IMR-90 (cell line): ENCODE results near the gene PRKCA. TPM values are rescaled to one million over a fixed set of nuclear protein-coding genes. Genes with fewer than 3 reads are reported as not detected.

Source experiments
- ATAC-seq: fragments of 200-7000 bp; cut with Tn5 transposase; 2 replicates; pipeline ENCODE4 v1.9.1; 2020; ENCODE audit warnings: low read depth, mild to moderate bottlenecking, moderate library complexity
- BruUV-seq: library from RNA; stranded (reverse); fragments of 400-500 nt; replicated peaks from 2 replicates; lab custom pipeline; 2021; lab: Mats Ljungman, UMichigan
- CTCF ChIA-PET: fragments of 300-600 bp; formaldehyde crosslinking; extraction: SDS; loops from one replicate; lab custom pipeline; 2021; ENCODE audit warnings: antibody characterized with exemption; lab: Yijun Ruan, JAX
- POLR2A ChIA-PET: fragments of 300-600 bp; sonication (Branson Sonifier 250); formaldehyde crosslinking; loops from one replicate; lab custom pipeline; 2022; ENCODE audit warnings: antibody characterized with exemption; ENCODE audit not compliant: unreplicated experiment; lab: Charles Lee
- DNase-seq: peaks from one replicate; pipeline ENCODE4 v3.0.0; 2013
- H2AFZ ChIP-seq: replicated peaks from 2 replicates; pipeline ENCODE3; 2013; ENCODE audit warnings: low read length, mild to moderate bottlenecking; ENCODE audit not compliant: poor library complexity
- H2AK5ac ChIP-seq: 2 replicates; pipeline ENCODE4 v1.6.1; 2013; ENCODE audit warnings: low read depth, low read length, inconsistent platforms
- H2AK9ac ChIP-seq: replicated peaks from 2 replicates; pipeline ENCODE3; 2013; ENCODE audit warnings: mild to moderate bottlenecking, low read depth, low read length, moderate library complexity; ENCODE audit not compliant: poor library complexity
- H2BK120ac ChIP-seq: 2 replicates; pipeline ENCODE4 v1.6.1; 2013; ENCODE audit warnings: low read depth, low read length, inconsistent platforms
- H2BK15ac ChIP-seq: 3 replicates; pipeline ENCODE4 v1.6.1; 2013; ENCODE audit warnings: low read depth, low read length, inconsistent platforms
- H2BK20ac ChIP-seq: 2 replicates; pipeline ENCODE4 v1.6.1; 2013; ENCODE audit warnings: low read depth, mild to moderate bottlenecking, inconsistent platforms, low read length, moderate library complexity
- H2BK5ac ChIP-seq: 2 replicates; pipeline ENCODE4 v1.6.1; 2013; ENCODE audit warnings: mild to moderate bottlenecking, low read depth, low read length, inconsistent platforms; ENCODE audit not compliant: poor library complexity, severe bottlenecking
- H3K14ac ChIP-seq: replicated peaks from 2 replicates; pipeline ENCODE4 v1.6.1; 2013; ENCODE audit warnings: low read depth, low read length, inconsistent platforms
- H3K18ac ChIP-seq: 2 replicates; pipeline ENCODE4 v1.6.1; 2013; ENCODE audit warnings: low read depth, low read length, control low read depth
- H3K23ac ChIP-seq: 2 replicates; pipeline ENCODE4 v1.6.1; 2013; ENCODE audit warnings: low read depth, low read length, inconsistent platforms
- H3K27ac ChIP-seq: 2 replicates; pipeline ENCODE4 v1.5.1; 2013; ENCODE audit warnings: mild to moderate bottlenecking, control low read depth, low read length; ENCODE audit not compliant: insufficient read depth
- H3K27me3 ChIP-seq: 2 replicates; pipeline ENCODE4 v1.6.1; 2013; ENCODE audit warnings: low read length; ENCODE audit not compliant: control insufficient read depth, insufficient read depth
- H3K36me3 ChIP-seq: 2 replicates; pipeline ENCODE4 v1.6.1; 2013; ENCODE audit warnings: low read length, mixed read lengths; ENCODE audit not compliant: control insufficient read depth, insufficient read depth
- H3K4ac ChIP-seq: 2 replicates; pipeline ENCODE4 v1.6.1; 2013; ENCODE audit warnings: low read depth, low read length, inconsistent platforms
- H3K4me1 ChIP-seq: 2 replicates; pipeline ENCODE4 v1.6.1; 2013; ENCODE audit warnings: low read length, mixed read lengths; ENCODE audit not compliant: control insufficient read depth, insufficient read depth
- H3K4me2 ChIP-seq: 2 replicates; pipeline ENCODE4 v1.6.1; 2013; ENCODE audit warnings: low read depth, mild to moderate bottlenecking, control low read depth, low read length, moderate library complexity
- H3K4me3 ChIP-seq: 2 replicates; pipeline ENCODE4 v1.5.1; 2013; ENCODE audit warnings: low read depth, mild to moderate bottlenecking, control low read depth, low read length, moderate library complexity; ENCODE audit not compliant: insufficient read depth
- H3K56ac ChIP-seq: 2 replicates; pipeline ENCODE4 v1.6.1; 2013; ENCODE audit warnings: low read length, inconsistent platforms; ENCODE audit not compliant: insufficient read depth; ENCODE audit errors: extremely low read depth
- H3K79me1 ChIP-seq, 2 experiments: 2 replicates each; pipeline ENCODE4 v1.6.1; 2013; ENCODE audit warnings: low read length in 2 of 2, inconsistent platforms in 1 of 2, low read depth in 1 of 2
- H3K9ac ChIP-seq: 2 replicates; pipeline ENCODE4 v1.6.1; 2013; ENCODE audit warnings: low read depth, low read length, control low read depth
- H3K9me1 ChIP-seq: 2 replicates; pipeline ENCODE4 v1.6.1; 2013; ENCODE audit warnings: low read length, inconsistent platforms; ENCODE audit not compliant: insufficient read depth
- H3K9me3 ChIP-seq: 2 replicates; pipeline ENCODE4 v1.6.1; 2013; ENCODE audit warnings: low read length; ENCODE audit not compliant: control insufficient read depth, insufficient read depth
- H4K20me1 ChIP-seq: 2 replicates; pipeline ENCODE4 v1.6.1; 2013; ENCODE audit warnings: low read length, inconsistent platforms; ENCODE audit not compliant: insufficient read depth
- H4K5ac ChIP-seq: 2 replicates; pipeline ENCODE4 v1.6.1; 2013; ENCODE audit warnings: mild to moderate bottlenecking, low read depth, low read length, control low read depth
- H4K8ac ChIP-seq, 2 experiments: 2 replicates each; pipeline ENCODE4 v1.6.1; 2013; ENCODE audit warnings: low read depth in 2 of 2, low read length in 2 of 2, control low read depth in 1 of 2, inconsistent platforms in 1 of 2
- H4K91ac ChIP-seq: 2 replicates; pipeline ENCODE4 v1.6.1; 2013; ENCODE audit warnings: low read depth, low read length, inconsistent platforms; ENCODE audit not compliant: insufficient read depth
- BHLHE40 ChIP-seq: fragments of 150-350 bp; IDR thresholded peaks from 2 replicates; pipeline ENCODE4 v1.6.1; 2016; ENCODE audit warnings: mild to moderate bottlenecking, low read depth, low read length
- CEBPB ChIP-seq: IDR thresholded peaks from 2 replicates; pipeline ENCODE4 v1.6.1; 2012; ENCODE audit warnings: low read depth, low read length, improper control_type of control experiment
- CHD1 ChIP-seq: IDR thresholded peaks from 2 replicates; pipeline ENCODE4 v1.6.1; 2012; ENCODE audit warnings: low read depth, low read length, improper control_type of control experiment
- MAFK ChIP-seq: IDR thresholded peaks from 2 replicates; pipeline ENCODE4 v1.6.1; 2012; ENCODE audit warnings: low read depth, low read length, improper control_type of control experiment
- MAZ ChIP-seq: IDR thresholded peaks from 2 replicates; pipeline ENCODE4 v1.6.1; 2012; ENCODE audit warnings: low read depth, mild to moderate bottlenecking, low read length, improper control_type of control experiment, moderate library complexity, borderline replicate concordance
- MXI1 ChIP-seq: IDR thresholded peaks from 2 replicates; pipeline ENCODE4 v1.6.1; 2012; ENCODE audit warnings: low read depth, mild to moderate bottlenecking, low read length, moderate library complexity, borderline replicate concordance
- POLR2A ChIP-seq: IDR thresholded peaks from 2 replicates; pipeline ENCODE4 v1.6.1; 2012; ENCODE audit warnings: mild to moderate bottlenecking, low read depth, low read length
- RAD21 ChIP-seq: IDR thresholded peaks from 2 replicates; pipeline ENCODE4 v1.6.1; 2012; ENCODE audit warnings: low read length, improper control_type of control experiment
- RCOR1 ChIP-seq: IDR thresholded peaks from 2 replicates; pipeline ENCODE4 v1.6.1; 2012; ENCODE audit warnings: mild to moderate bottlenecking, low read length, improper control_type of control experiment; ENCODE audit not compliant: insufficient replicate concordance
- RFX5 ChIP-seq: IDR thresholded peaks from 2 replicates; pipeline ENCODE4 v1.8.0; 2012; ENCODE audit warnings: low read depth, mild to moderate bottlenecking, low read length, moderate library complexity
- SMC3 ChIP-seq: fragments of 150-350 bp; IDR thresholded peaks from 2 replicates; pipeline ENCODE4 v1.6.1; 2016; ENCODE audit warnings: low read depth, mild to moderate bottlenecking, antibody characterized with exemption, low read length, moderate library complexity
- WGBS, 2 experiments: methylation state at CpG; one replicate each; pipeline versions ENCODE4 v1.1.5 to v1.1.7; 2013; ENCODE audit warnings: missing lambda C conversion rate in 2 of 2; ENCODE audit not compliant: insufficient read length in 1 of 2; ENCODE audit errors: extremely low coverage in 2 of 2; 5-methylcytosine and 5-hydroxymethylcytosine counted together
- dilution Hi-C: fragments of 300-500 bp; cut with HindIII; formaldehyde crosslinking; loops from one replicate; pipeline ENCODE4 v1.14.3; 2018; ENCODE audit warnings: low sequenced_read_pairs; ENCODE audit not compliant: unreplicated experiment
- in situ Hi-C: fragments of 300-500 bp; cut with MboI; formaldehyde crosslinking; loops from 3 replicates; pipeline ENCODE4 v1.14.3; 2019; ENCODE audit warnings: low sequenced_read_pairs, inconsistent platforms, mixed read lengths
- intact Hi-C: fragments of 100-400 bp; cut with micrococcal nuclease; formaldehyde crosslinking; loops from 2 replicates; pipeline ENCODE4 v1.10.0; 2022
- polyA plus RNA-seq, 3 experiments: library from polyadenylated mRNA; depleted of rRNA; stranded (reverse); fragments of >200 nt; gene quantifications; 2 replicates each; pipeline ENCODE4 v1.2.3, GENCODE V29; 2012; ENCODE audit warnings: low replicate concordance in 1 of 3
- total RNA-seq: library from RNA; depleted of rRNA; stranded (reverse); fragments of >200 nt; gene quantifications from 2 replicates; pipeline ENCODE4 v1.2.3, GENCODE V29; 2012
- TF ChIP-seq, protein P1 (sequence below): fragments of 150-350 bp; IDR thresholded peaks from 2 replicates; pipeline ENCODE4 v1.6.1; 2017; ENCODE audit warnings: mild to moderate bottlenecking, antibody characterized with exemption, low read length, low read depth
- TF ChIP-seq, protein P2 (sequence below): conservative IDR thresholded peaks from 2 replicates; pipeline ENCODE4 v1.5.1; 2012; ENCODE audit warnings: mild to moderate bottlenecking, low read depth, low read length, improper control_type of control experiment

Gene PRKCA
- total and polyA plus RNA-seq, 2 of the 4 experiments (the other 2 are of a cell fraction), result 31.0 to 46.0 TPM

DNA sequence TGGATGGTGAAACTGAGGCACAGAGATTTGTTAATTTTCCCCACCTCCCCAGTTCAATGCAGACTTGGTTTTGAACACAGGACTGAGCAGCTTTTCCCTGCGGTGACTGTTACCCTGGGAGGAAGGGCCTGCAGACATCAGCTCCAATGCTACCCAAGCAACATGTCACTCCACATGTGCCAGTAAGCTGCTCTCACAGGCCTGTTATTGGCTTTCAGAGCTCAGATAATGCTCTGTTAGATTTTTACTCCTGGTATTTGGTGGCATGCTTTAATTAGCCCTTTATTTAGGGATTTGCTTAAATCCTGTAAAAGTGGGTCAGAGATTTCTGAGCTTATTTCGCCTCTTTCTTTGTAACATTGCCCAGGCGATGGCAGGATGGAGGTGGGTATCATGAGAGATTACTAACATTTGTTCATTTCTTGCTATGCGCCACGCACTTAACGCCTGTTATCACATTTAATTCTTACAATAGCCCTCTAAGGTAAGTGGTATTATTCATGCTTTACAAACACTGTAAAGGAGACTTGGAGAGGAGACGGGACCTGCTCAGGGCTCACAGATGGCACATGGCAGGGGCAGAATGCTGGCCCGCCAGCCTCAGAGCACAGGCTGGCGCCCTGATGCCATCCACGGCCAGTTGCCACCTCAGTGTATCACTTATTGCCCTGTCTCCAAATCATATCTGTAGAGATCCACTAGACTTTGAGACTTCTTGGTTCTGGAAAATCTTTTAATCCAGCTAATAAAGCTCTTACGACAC lies 448.5 kb downstream of the PRKCA start:
- WGBS, 2 experiments, result 100% methylated on average over 2 of the region's 11 CpGs; no CpG with 5 or more reads in 1 of the 2 experiments
- H2BK120ac ChIP-seq, result no peak overlapping the region
- no peak overlapping the region for H3K14ac ChIP-seq
- no peaks in the 10 kb centered on the region for H3K27me3 ChIP-seq
- no peak overlapping the region for H3K9ac ChIP-seq
- H2AK5ac ChIP-seq, result no peak overlapping the region
- H2BK20ac ChIP-seq, result no peak overlapping the region
- no peak overlapping the region for H4K8ac ChIP-seq
- dilution Hi-C loops, result no loop called here
- H3K18ac ChIP-seq, result no peak overlapping the region
- in situ Hi-C loops, result no loop called here
- H3K56ac ChIP-seq, result no peak overlapping the region
- POLR2A ChIA-PET, result interaction anchor here (0.5 kb wide), 1 partner anchor 43 kb away, joined by 3 read pairs; no protein-coding TSS in a partner anchor
- no peak overlapping the region for H4K91ac ChIP-seq
- no peaks in the 10 kb centered on the region for H3K4me1 ChIP-seq
- peaks cover 39% of the 10 kb centered on the region for H3K36me3 ChIP-seq
- no peak overlapping the region for H2BK5ac ChIP-seq
- H3K4me3 ChIP-seq, result no peak overlapping the region
- H2AK9ac ChIP-seq, result no peak overlapping the region
- BruUV-seq, result no TSS peak
- no peaks in the 10 kb centered on the region for H4K20me1 ChIP-seq
- peaks cover 7% of the 10 kb centered on the region; the same call in 1 of the 2 replicates for H3K9me1 ChIP-seq
- H2AFZ ChIP-seq, result no peak overlapping the region
- intact Hi-C loops, result no loop called here
- no peak for DNase-seq
- no peak overlapping the region for H3K23ac ChIP-seq
- H3K4me2 ChIP-seq, result no peak overlapping the region
- no peak overlapping the region for H4K5ac ChIP-seq
- H3K27ac ChIP-seq, result no peak overlapping the region
- no peaks in the 10 kb centered on the region for H3K9me3 ChIP-seq
- H3K4ac ChIP-seq, result no peak overlapping the region
- H2BK15ac ChIP-seq, result no peak overlapping the region
- no peak for ATAC-seq
- TF ChIP-seq POLR2A, result no peak
- no peak for TF ChIP-seq RAD21
- no peak for TF ChIP-seq CEBPB
- no peak for TF ChIP-seq CHD1
- TF ChIP-seq RFX5, result no peak
- TF ChIP-seq, protein P1, sequence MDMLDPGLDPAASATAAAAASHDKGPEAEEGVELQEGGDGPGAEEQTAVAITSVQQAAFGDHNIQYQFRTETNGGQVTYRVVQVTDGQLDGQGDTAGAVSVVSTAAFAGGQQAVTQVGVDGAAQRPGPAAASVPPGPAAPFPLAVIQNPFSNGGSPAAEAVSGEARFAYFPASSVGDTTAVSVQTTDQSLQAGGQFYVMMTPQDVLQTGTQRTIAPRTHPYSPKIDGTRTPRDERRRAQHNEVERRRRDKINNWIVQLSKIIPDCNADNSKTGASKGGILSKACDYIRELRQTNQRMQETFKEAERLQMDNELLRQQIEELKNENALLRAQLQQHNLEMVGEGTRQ, result no peak
- TF ChIP-seq MAFK, result no peak
- no peak for TF ChIP-seq MAZ
- TF ChIP-seq MXI1, result no peak
- no peak for TF ChIP-seq BHLHE40
- TF ChIP-seq RCOR1, result no peak
- TF ChIP-seq, protein P2, sequence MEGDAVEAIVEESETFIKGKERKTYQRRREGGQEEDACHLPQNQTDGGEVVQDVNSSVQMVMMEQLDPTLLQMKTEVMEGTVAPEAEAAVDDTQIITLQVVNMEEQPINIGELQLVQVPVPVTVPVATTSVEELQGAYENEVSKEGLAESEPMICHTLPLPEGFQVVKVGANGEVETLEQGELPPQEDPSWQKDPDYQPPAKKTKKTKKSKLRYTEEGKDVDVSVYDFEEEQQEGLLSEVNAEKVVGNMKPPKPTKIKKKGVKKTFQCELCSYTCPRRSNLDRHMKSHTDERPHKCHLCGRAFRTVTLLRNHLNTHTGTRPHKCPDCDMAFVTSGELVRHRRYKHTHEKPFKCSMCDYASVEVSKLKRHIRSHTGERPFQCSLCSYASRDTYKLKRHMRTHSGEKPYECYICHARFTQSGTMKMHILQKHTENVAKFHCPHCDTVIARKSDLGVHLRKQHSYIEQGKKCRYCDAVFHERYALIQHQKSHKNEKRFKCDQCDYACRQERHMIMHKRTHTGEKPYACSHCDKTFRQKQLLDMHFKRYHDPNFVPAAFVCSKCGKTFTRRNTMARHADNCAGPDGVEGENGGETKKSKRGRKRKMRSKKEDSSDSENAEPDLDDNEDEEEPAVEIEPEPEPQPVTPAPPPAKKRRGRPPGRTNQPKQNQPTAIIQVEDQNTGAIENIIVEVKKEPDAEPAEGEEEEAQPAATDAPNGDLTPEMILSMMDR, result no peak
- TF ChIP-seq SMC3, result no peak
- CTCF ChIA-PET, result no interaction called here
- peaks cover 0 to 9% of the 10 kb centered on the region in 2 experiments; a peak in 2 of 4 replicates for H3K79me1 ChIP-seq
